Stimulated activated CD8-positive, alpha-beta memory T cell treated with anti-CD3 and anti-CD28 coated beads, Interleukin-4, amount 100 ng/mL, for 1 hour (primary cell): ENCODE results near the gene MOGAT1.
"Not testable (repeated sequence)": the region's sequence is repeated elsewhere in the genome, so short reads cannot be mapped to it uniquely, and the experiment has no call there.

Source experiments
- DNase-seq, 2 donors: peaks; one replicate each; pipeline ENCODE4 v3.0.0-alpha.2; 2020; ENCODE audit warnings: low read depth in 2 of 2, low spot score in 1 of 2

Gene MOGAT1

GRCh38 chr2:222709191-222709891, 37.9 kb downstream of the MOGAT1 start:
- no peak for DNase-seq

GRCh38 chr2:222710736-222711135, 39.3 kb downstream of the MOGAT1 start:
- no peak for DNase-seq

GRCh38 chr2:222711315-222711940, 40.0 kb downstream of the MOGAT1 start:
- DNase-seq: no peak

DNA sequence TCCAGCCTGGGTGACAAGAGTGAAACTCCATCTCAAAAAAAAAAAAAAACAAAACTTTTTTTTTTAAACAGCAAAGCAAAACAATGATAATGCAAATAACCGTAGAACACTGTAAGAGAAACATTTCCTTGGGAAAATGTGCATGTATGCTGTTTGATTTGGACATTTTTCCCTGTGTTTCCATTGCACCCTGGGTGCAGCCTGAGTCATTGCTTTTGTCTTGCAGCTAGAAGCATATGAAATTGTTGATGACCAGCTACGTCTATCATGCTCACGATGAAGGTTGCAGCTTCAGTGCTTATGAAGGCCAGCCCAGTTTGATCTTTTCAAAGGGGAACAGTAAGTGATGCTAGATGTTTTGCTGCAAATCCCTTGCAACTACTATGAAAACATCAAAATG, 41.5 kb downstream of the MOGAT1 start:
- no peak for DNase-seq

GRCh38 chr2:222714361-222715241, 43.1 kb downstream of the MOGAT1 start:
- no peak for DNase-seq

DNA sequence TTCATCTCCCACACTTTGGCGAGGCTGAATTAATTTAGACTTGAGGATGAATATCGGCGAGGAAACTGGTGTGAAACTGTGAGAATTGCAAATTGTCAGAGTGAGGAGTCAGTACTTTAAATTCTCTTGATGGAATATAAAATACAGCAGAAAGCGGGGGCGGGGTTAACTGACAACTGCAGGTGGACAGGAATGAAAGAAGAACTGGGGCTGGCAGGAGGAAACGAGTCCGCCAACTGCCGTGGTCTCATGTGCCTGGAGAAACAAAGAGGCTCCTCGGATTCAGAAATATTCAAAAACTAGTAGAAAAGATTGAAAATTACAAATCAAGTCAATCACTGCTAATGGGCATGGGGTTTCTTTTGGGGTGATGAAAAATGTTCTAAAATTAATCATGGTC, 44.3 kb downstream of the MOGAT1 start:
- DNase-seq: no peak

DNA sequence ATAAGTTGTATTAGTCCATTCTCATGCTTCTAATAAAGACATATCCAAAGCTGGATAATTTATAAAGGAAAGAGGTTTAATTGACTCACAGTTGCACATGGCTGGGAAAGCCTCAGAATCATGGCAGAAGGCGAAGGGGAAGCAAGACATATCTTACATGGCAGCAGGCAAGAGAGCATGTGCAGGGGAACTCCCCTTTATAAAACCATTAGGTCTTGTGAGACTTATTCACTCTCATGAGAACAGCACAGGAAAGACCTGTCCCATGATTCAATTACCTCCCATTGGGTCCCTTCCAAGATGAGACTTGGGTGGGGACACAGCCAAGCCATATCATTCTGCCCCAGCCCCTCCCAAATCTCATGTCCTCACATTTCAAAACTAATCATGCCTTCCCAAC, 48.3 kb downstream of the MOGAT1 start:
- not testable (repeated sequence) for DNase-seq

GRCh38 chr2:222721597-222721996, 50.1 kb downstream of the MOGAT1 start:
- DNase-seq: not testable (repeated sequence)

DNA sequence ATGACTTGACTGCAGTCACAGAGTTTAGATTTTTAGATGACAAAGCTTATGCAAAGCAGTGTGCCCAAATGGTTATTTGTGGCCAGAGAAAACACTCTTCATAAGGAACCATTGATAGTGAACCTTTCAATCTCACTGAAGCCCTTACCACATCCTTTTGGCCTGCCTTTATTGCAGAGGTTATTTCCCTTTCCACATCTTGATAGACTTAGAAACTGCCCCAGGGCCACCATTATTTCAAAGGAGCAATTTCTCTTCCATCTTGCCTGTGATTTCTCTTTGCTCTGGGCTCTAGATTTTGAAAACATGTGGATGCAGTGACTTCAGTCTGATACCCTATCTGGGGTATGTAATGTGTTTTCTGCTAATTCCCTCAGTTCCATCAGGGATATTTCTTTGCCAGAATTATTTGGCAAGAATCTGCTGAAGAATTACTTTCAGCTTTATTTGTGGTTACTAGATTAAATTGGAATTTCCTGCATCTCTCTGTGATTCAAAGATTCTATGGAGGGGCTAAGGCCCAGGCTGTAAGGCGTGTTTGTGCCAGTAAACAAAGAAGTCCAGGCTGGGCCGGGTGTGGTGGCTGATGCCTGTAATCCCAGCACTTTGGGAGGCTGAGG, 51.0 kb downstream of the MOGAT1 start:
- no peak for DNase-seq

DNA sequence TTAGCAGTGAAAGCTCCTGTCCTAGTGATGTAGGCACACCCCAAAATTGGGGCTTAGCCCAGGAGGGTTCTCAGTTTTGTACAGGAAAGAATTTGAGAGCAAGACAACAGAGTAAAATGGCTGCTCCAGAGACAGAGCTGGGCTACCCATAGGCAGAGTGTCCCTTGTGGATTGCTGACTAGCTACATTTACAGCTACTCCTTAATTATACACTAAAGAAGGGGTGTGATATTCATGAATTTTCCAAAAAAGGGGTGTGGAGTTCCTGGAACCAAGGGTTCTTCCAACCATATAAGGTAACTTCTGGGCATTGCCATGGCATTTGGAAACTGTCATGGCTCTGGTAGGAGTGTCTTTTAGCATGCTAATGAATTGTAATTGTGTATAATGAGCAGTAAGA, 52.8 kb downstream of the MOGAT1 start:
- DNase-seq: no peak

DNA sequence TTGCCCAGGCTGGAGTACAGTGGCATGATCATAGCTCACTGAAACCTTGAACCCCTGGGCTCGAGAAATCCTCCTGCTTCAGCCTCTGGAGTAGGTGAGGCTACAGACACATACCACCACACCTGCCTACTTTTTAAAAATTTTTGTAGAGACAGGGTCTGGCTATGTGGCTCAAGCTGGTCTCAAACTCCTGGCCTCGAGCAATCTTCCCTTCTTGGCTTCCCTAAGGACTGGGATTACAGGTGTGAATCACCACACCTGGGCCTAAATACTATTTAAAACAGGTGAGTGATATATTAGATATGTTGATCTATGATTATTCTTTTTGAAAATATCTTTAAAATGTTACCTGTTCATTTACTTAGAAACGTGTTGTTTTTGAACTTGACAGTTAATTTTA, 57.2 kb downstream of the MOGAT1 start:
- no peak for DNase-seq

- no peak for DNase-seq
Measured at GRCh38 chr2:222730366-222730999, 59.0 kb downstream of the MOGAT1 start.

- no peak for DNase-seq
Measured at GRCh38 chr2:222731201-222731621, 59.8 kb downstream of the MOGAT1 start.

GRCh38 chr2:222732489-222733178, 61.2 kb downstream of the MOGAT1 start:
- no peak for DNase-seq

DNA sequence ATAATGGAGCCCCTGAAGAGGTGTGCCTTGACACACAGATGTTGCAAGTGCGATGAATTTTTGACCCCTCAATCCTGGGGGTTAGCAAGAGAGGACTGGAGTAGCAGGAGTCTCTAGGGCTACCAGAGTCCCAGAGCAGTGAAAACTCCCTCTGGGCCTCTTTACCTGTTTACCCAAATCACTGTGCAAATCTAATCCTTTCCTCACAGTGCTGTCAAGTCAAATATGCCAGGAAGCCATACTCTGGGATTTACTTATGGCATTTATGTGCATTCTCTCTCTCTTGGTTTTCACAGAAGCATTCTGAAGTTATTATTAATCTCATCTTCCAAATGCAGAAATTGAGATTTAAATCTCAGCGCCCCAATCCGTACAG, 62.0 kb downstream of the MOGAT1 start:
- no peak for DNase-seq

DNA sequence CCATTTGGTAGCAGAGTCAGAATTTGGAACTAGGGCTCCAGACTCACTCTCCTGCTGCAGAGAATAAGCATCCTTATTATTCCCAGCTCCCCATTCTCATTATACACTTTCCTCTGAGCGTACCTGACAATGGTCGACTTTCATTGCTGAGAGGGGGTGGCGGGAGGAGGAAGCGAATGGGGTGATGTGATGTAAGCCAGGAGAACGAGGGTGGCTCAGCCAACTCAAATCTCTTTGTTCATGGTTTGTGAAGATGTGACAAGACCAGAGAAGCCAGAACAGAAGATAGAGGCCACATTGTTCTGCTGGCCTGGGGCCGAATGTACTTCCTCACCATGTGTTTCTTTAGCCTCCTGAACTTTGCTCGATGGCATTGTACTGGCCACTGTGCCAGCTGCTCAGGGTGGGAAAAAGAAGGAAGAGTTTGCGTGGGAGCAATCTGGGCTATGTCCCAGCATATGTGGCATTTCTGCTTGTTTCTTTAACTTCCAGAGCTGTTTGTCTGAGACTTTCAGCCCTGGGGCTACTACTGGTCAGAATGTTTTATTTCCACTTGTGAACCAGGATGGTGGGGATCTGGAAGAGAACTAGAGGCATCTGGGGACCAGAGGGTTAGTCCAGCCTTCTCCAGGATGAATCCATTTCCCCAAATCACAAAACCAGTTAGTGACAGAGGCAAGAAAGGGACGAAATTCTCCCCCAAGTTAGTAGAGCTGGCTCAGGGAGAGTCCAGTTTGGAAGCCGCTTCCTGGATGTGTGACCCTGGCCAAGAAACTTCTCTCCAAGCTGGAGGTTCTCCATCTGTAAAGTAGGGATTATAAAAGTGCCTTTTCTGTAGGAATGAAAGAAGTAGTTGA, 62.6 kb downstream of the MOGAT1 start:
- no peak for DNase-seq

GRCh38 chr2:222734703-222735014, 63.2 kb downstream of the MOGAT1 start:
- no peak for DNase-seq

GRCh38 chr2:222736301-222736700, 64.8 kb downstream of the MOGAT1 start:
- DNase-seq: no peak

DNA sequence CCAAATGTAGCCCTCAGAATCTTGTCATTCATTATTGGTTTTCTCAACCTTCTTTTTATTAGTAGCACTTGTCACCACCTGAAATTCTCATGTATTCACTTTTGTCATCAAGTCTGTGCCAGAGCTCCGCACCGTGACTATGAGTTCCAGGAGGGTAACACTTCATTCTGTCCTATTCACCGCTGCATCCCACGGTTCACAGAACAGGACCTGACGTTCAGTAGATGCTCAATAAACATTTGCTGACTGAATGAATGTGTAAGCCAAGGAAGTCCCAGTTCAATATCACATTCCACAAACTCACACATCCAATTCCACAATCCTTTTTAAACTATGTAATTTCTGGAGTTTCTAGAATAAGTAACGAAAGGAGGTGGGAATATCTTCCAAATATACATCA, 65.5 kb downstream of the MOGAT1 start:
- DNase-seq: no peak

- no peak for DNase-seq
Measured at GRCh38 chr2:222738312-222738711, 66.9 kb downstream of the MOGAT1 start.
